ENCODE results near the gene TMCC1. TPM values are rescaled to one million over a fixed set of nuclear protein-coding genes. Genes with fewer than 3 reads are reported as not detected.

Gene TMCC1
- total and polyA plus RNA-seq, 7 donors: 12.4 to 55.0 (median 38.1) TPM

- Histone ChIP-seq H3K4me3 (no peak overlapping the region), H3K27ac (no peak overlapping the region), H3K4me1 (peaks cover 11% of the 10 kb centered on the region), H3K9me3 (no peaks in the 10 kb centered on the region), H3K36me3 (ENCODE audit: insufficient read depth in 1 of 2, low read depth in 1 of 2) (peaks cover 0 to 4% of the 10 kb centered on the region in 2 donors), H3K27me3 (ENCODE audit: insufficient read depth in 3 of 3, low read length in 2 of 3) (no peaks in the 10 kb centered on the region)
- ATAC-seq (no peak), DNase-seq (no peak)
- intact Hi-C loops (cut with DNase I): no loop called here
- TF ChIP-seq CTCF (IDR thresholded peaks at IDR 0.05): no peak
Measured at GRCh38 chr3:129773691-129774663, 119.5 kb downstream of the TMCC1 start.

GRCh38 chr3:129770604-129771003 lies 122.9 kb downstream of the TMCC1 start:
- no peak for TF ChIP-seq CTCF (IDR thresholded peaks at IDR 0.05)
- no peak overlapping the region for H3K27ac ChIP-seq
- WGBS, 3 donors: 96 to 97% (median 97%) methylated on average over 3 of the region's 3 CpGs
- ATAC-seq (no peak), DNase-seq (no peak)
- H3K4me1 ChIP-seq: peaks cover 4% of the 10 kb centered on the region
- H3K4me3 ChIP-seq: no peak overlapping the region
- no peaks in the 10 kb centered on the region for H3K27me3 ChIP-seq (ENCODE audit: insufficient read depth in 3 of 3, low read length in 2 of 3)
- H3K9me3 ChIP-seq: no peaks in the 10 kb centered on the region
- intact Hi-C loops (cut with DNase I): no loop called here
- H3K36me3 ChIP-seq (ENCODE audit: insufficient read depth in 1 of 2, low read depth in 1 of 2): peaks cover 0 to 4% of the 10 kb centered on the region in 2 donors

- ATAC-seq: no peak
- DNase-seq: no peak
- TF ChIP-seq CTCF (IDR thresholded peaks at IDR 0.05): no peak
- Histone ChIP-seq H3K4me1 (peaks cover 4% of the 10 kb centered on the region), H3K27ac (no peak overlapping the region), H3K36me3 (ENCODE audit: insufficient read depth in 1 of 2, low read depth in 1 of 2) (peaks cover 0 to 4% of the 10 kb centered on the region in 2 donors), H3K9me3 (no peaks in the 10 kb centered on the region), H3K27me3 (ENCODE audit: insufficient read depth in 3 of 3, low read length in 2 of 3) (no peaks in the 10 kb centered on the region), H3K4me3 (no peak overlapping the region)
- WGBS, 3 donors: 79 to 89% (median 84%) methylated on average over 3 of the region's 3 CpGs
- intact Hi-C loops (cut with DNase I): no loop called here
Measured at GRCh38 chr3:129769616-129770015, 123.9 kb downstream of the TMCC1 start.

- DNase-seq: no peak
- WGBS, 3 donors: 66 to 75% (median 73%) methylated on average over 1 of the region's 1 CpG
- H3K4me1 ChIP-seq: peaks cover 1% of the 10 kb centered on the region
- intact Hi-C loops (cut with DNase I): no loop called here
- no peak overlapping the region for H3K27ac ChIP-seq
- H3K36me3 ChIP-seq (ENCODE audit: insufficient read depth in 1 of 2, low read depth in 1 of 2): peaks cover 0 to 4% of the 10 kb centered on the region in 2 donors
- H3K27me3 ChIP-seq (ENCODE audit: insufficient read depth in 3 of 3, low read length in 2 of 3): no peaks in the 10 kb centered on the region
- H3K4me3 ChIP-seq: no peak overlapping the region
- no peaks in the 10 kb centered on the region for H3K9me3 ChIP-seq
- TF ChIP-seq CTCF (IDR thresholded peaks at IDR 0.05): no peak
- ATAC-seq: no peak
Measured at GRCh38 chr3:129768728-129769127, 124.8 kb downstream of the TMCC1 start.

Measured in psoas muscle (tissue), 8 donors.